K562 (cell line): Measurements from ENCODE around the gene UQCC2. TPM values are rescaled to one million over a fixed set of nuclear protein-coding genes. Genes with fewer than 3 reads are reported as not detected.

ENCODE experiments used
- ATAC-seq: fragments of 200-7000 bp; cut with Tn5 transposase; 3 replicates; pipeline ENCODE4 v1.9.1; 2020; ENCODE audit warnings: moderate library complexity
- BruUV-seq: library from RNA; stranded (reverse); fragments of 400-500 nt; replicated peaks from 2 replicates; lab custom pipeline; 2021; lab: Mats Ljungman, UMichigan
- CTCF ChIA-PET: fragments of 300-600 bp; formaldehyde crosslinking; extraction: SDS; loops from one replicate; lab custom pipeline; 2021; ENCODE audit warnings: low intra/inter-chr PET ratio; lab: Yijun Ruan, JAX
- POLR2A ChIA-PET: fragments of 300-600, 350-650 bp; sonication (Branson Sonifier 250); formaldehyde crosslinking; extraction: SDS; loops from one replicate; lab custom pipeline; 2021; ENCODE audit warnings: antibody characterized with exemption, inconsistent platforms; lab: Yijun Ruan, JAX
- DNase-seq, 4 experiments: peaks; one replicate each; pipeline versions ENCODE4 v3.0.0 to v3.0.0-alpha.2; 2011 to 2018; ENCODE audit warnings: low spot score in 3 of 4, mixed read lengths in 3 of 4; ENCODE audit errors: extremely low read depth in 1 of 4
- FAIRE-seq: peaks from 2 replicates; lab custom pipeline; 2011; peaks lifted over from hg19 to GRCh38; lab: Jason Lieb, UNC
- H2AFZ ChIP-seq: 2 replicates; pipeline ENCODE4 v1.6.0; 2011; ENCODE audit warnings: low read depth, low read length, control low read depth, inconsistent platforms
- H3K27ac ChIP-seq: fragments of 200-600 bp; 3 replicates; pipeline ENCODE4 v1.8.0; 2011; ENCODE audit warnings: low read depth, mild to moderate bottlenecking, control low read depth, inconsistent platforms, low read length, moderate library complexity, mixed read lengths; ENCODE audit errors: extremely low read depth
- H3K27me3 ChIP-seq, 2 experiments: fragments of 300-600 bp in 1 of 2; 2 replicates in 1 of 2; 3 replicates in 1 of 2; pipeline versions ENCODE4 v1.6.0 to v1.8.0; 2011; ENCODE audit warnings: inconsistent platforms in 2 of 2, low read length in 2 of 2, mild to moderate bottlenecking in 1 of 2, mixed read lengths in 1 of 2, moderate library complexity in 1 of 2; ENCODE audit not compliant: control insufficient read depth in 2 of 2, insufficient read depth in 2 of 2
- H3K36me3 ChIP-seq: fragments of 300-600 bp; 3 replicates; pipeline ENCODE4 v1.8.0; 2011; ENCODE audit warnings: mild to moderate bottlenecking, low read length, inconsistent platforms; ENCODE audit not compliant: control insufficient read depth, insufficient read depth
- H3K4me1 ChIP-seq, 2 experiments: fragments of 200-600 bp in 1 of 2; replicated peaks in 1 of 2; 2 replicates in 1 of 2; 3 replicates in 1 of 2; pipeline versions ENCODE4 v1.5.1 to v1.8.0; 2011; ENCODE audit warnings: inconsistent platforms in 2 of 2, low read length in 2 of 2, mild to moderate bottlenecking in 1 of 2, mixed read lengths in 1 of 2, moderate library complexity in 1 of 2; ENCODE audit not compliant: control insufficient read depth in 2 of 2, insufficient read depth in 2 of 2
- H3K4me2 ChIP-seq: 2 replicates; pipeline ENCODE4 v1.6.1; 2011; ENCODE audit warnings: low read length, control low read depth, inconsistent platforms, mixed read lengths; ENCODE audit not compliant: insufficient read depth
- H3K4me3 ChIP-seq: fragments of 200-600 bp; sonication (generic), shearing (Covaris generic); 2 replicates; pipeline ENCODE4 v1.5.1; 2016; ENCODE audit warnings: control low read depth, inconsistent platforms
- H3K79me2 ChIP-seq: fragments of 200-600 bp; 3 replicates; pipeline ENCODE4 v1.8.0; 2011; ENCODE audit warnings: low read length, inconsistent platforms; ENCODE audit not compliant: control insufficient read depth, insufficient read depth
- H3K9ac ChIP-seq, 2 experiments: 2 replicates each; pipeline versions ENCODE4 v1.6.0 to v1.6.1; 2011; ENCODE audit warnings: low read depth in 2 of 2, low read length in 2 of 2, control low read depth in 1 of 2, inconsistent platforms in 1 of 2, mild to moderate bottlenecking in 1 of 2, mixed read lengths in 1 of 2; ENCODE audit not compliant: insufficient read depth in 1 of 2
- H3K9me1 ChIP-seq: one replicate; pipeline ENCODE4 v1.6.0; 2011; ENCODE audit warnings: inconsistent platforms, mild to moderate bottlenecking, low read length, moderate library complexity; ENCODE audit not compliant: control insufficient read depth, insufficient read depth
- H3K9me3 ChIP-seq: replicated peaks from 2 replicates; pipeline ENCODE4 v1.5.1; 2011; ENCODE audit warnings: low read depth, low read length, inconsistent platforms; ENCODE audit not compliant: control insufficient read depth, insufficient read depth
- H4K20me1 ChIP-seq: replicated peaks from 2 replicates; pipeline ENCODE4 v1.6.1; 2011; ENCODE audit warnings: low read length, inconsistent platforms, mixed read lengths; ENCODE audit not compliant: control insufficient read depth, insufficient read depth
- CBX8 ChIP-seq: fragments of 200-600 bp; sonication (generic); IDR thresholded peaks from 2 replicates; pipeline ENCODE4 v1.6.1; 2012; ENCODE audit warnings: borderline replicate concordance, mixed run types, low read depth, mild to moderate bottlenecking, moderate library complexity, mixed read lengths, low read length, control low read depth, inconsistent platforms; ENCODE audit not compliant: poor library complexity, severe bottlenecking; ENCODE audit errors: extremely low read depth
- MYNN ChIP-seq, 2 experiments: sonication (generic); formaldehyde crosslinking in 1 of 2; IDR thresholded peaks; 2 replicates each; pipeline versions ENCODE4 v1.5.0 to v1.6.1; 2016 to 2020; ENCODE audit warnings: antibody characterized with exemption in 1 of 2, missing genetic modification reagents in 1 of 2
- TOE1 ChIP-seq, 2 experiments: fragments of 450-650 bp in 1 of 2; sonication (generic) in 1 of 2; formaldehyde crosslinking in 1 of 2; IDR thresholded peaks; 2 replicates each; pipeline versions ENCODE4 v1.7.1 to v1.8.0; 2016 to 2022; ENCODE audit warnings: borderline replicate concordance in 2 of 2, mild to moderate bottlenecking in 2 of 2, antibody characterized with exemption in 1 of 2, inconsistent platforms in 1 of 2, low read depth in 1 of 2, missing genetic modification reagents in 1 of 2, moderate library complexity in 1 of 2
- ZNF277 ChIP-seq: fragments of 250-450 bp; sonication (Bioruptor Pico); IDR thresholded peaks from 2 replicates; pipeline ENCODE4 v1.8.0; 2022; ENCODE audit warnings: inconsistent platforms, mild to moderate bottlenecking, moderate library complexity, borderline replicate concordance
- ZNF444 ChIP-seq: fragments of 250-450 bp; sonication (Bioruptor Pico); IDR thresholded peaks from 2 replicates; pipeline ENCODE4 v1.4.0; 2020; ENCODE audit warnings: mild to moderate bottlenecking, moderate library complexity
- ZNF766 ChIP-seq: fragments of 200-800 bp; sonication (Bioruptor generic); conservative IDR thresholded peaks from 2 replicates; pipeline ENCODE4 v1.6.1; 2016; ENCODE audit warnings: missing genetic modification characterization, missing compliant biosample characterization
- WGBS: fragments of 100-300 bp; shearing (Covaris generic); methylation state at CpG from one replicate; pipeline ENCODE4 v1.1.6; 2016; ENCODE audit warnings: low coverage, mixed read lengths; ENCODE audit not compliant: insufficient coverage; ENCODE audit errors: missing lambda C conversion rate; 5-methylcytosine and 5-hydroxymethylcytosine counted together
- in situ Hi-C: fragments of 300-500 bp; cut with MboI; formaldehyde crosslinking; loops from 4 replicates; pipeline ENCODE4 v1.15.0; 2018; ENCODE audit warnings: inconsistent platforms, mixed read lengths
- intact Hi-C: fragments of 100-400 bp; cut with micrococcal nuclease; formaldehyde crosslinking; loops from 2 replicates; pipeline ENCODE4 v1.14.2; 2022
- polyA plus RNA-seq, 8 experiments: library from polyadenylated mRNA; depleted of rRNA in 4 of 8; stranded (reverse) in 5 of 8; unstranded in 3 of 8; fragments of >200 nt; fragmentation: Nextera tagmentation in 2 of 8; fragmentation: Illumina TruSeq in 1 of 8; extraction: Ambion mirVana in 2 of 8; extraction: Trizol in 1 of 8; gene quantifications; 2 replicates each; pipeline versions ENCODE4 v1.2.1 to v1.2.3, GENCODE V29; 2011 to 2014; ENCODE audit warnings: inconsistent platforms in 1 of 8, missing spikeins in 1 of 8
- total RNA-seq, 7 experiments: library from RNA; depleted of rRNA in 6 of 7; stranded (reverse); fragments of >200 nt in 6 of 7; fragmentation: Illumina TruSeq in 2 of 7; extraction: Trizol in 2 of 7; gene quantifications; 2 replicates each; pipeline versions ENCODE4 v1.2.1 to v1.2.3, GENCODE V29; 2011 to 2021; ENCODE audit warnings: low replicate concordance in 1 of 7

UQCC2 gene
- total and polyA plus RNA-seq, 9 of the 15 experiments (the other 6 are each of a cell fraction or from before 2014, with no cell fraction given) = 58.5 to 927 (median 158) TPM

DNA sequence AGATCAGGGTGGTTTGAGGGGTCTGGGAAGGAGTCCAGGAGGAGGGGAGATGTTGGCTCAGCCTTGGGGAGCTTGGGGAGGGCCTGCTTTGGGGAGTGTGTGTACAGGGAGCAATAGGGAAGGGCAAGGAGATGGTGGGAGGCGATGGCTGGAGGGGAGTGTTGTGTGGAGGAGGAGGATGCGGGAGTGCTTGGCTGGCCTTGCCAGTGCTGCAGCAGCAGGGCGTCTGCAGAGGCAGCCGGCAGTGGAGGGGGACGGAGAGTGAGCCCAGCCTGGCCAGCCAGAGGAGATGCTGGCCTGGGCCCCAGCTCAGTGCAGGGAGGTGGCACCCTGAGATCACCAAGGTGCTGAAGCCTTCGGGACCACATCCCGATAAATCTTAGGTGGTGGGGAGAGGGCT is 31.3 kb upstream of the UQCC2 start:
- H3K79me2 ChIP-seq = no peaks in the 10 kb centered on the region
- DNase-seq = no peak
- in situ Hi-C loops (no loop called here), intact Hi-C loops (no loop called here)
- no peak overlapping the region for H3K4me2 ChIP-seq
- no peak overlapping the region for H3K4me3 ChIP-seq
- ChIA-PET POLR2A (interaction anchor here (0.7 to 1.3 kb wide), 5 partner anchors 19 to 1430 kb away, joined by 3 to 5 read pairs (median 3); no protein-coding TSS in a partner anchor), CTCF (no interaction called here)
- peaks cover 2% of the 10 kb centered on the region for H3K9me1 ChIP-seq
- peaks cover 22 to 64% of the 10 kb centered on the region in 2 experiments; a peak in 4 of 5 replicates for H3K27me3 ChIP-seq
- no peak overlapping the region for H3K27ac ChIP-seq
- no peak overlapping the region for H2AFZ ChIP-seq
- no peaks in the 10 kb centered on the region for H3K36me3 ChIP-seq
- no peaks in the 10 kb centered on the region for H3K9me3 ChIP-seq
- H3K9ac ChIP-seq = no peak overlapping the region
- 6% methylated on average over 7 of the region's 7 CpGs for WGBS
- no TSS peak for BruUV-seq
- H4K20me1 ChIP-seq = peaks cover 13% of the 10 kb centered on the region; the same call in 1 of the 2 replicates
- TF ChIP-seq CBX8 (no peak), ZNF277 (CRISPR knock-in tag) (no peak), TOE1 (IDR thresholded peaks at IDR 0.05; ENCODE audit: borderline replicate concordance) (no peak), TOE1 (CRISPR knock-in tag; IDR thresholded peaks at IDR 0.05; ENCODE audit: borderline replicate concordance, low read depth) (no peak), ZNF444 (CRISPR knock-in tag) (no peak), ZNF766 (no peak), MYNN (IDR thresholded peaks at IDR 0.05) (no peak), MYNN (CRISPR knock-in tag; IDR thresholded peaks at IDR 0.05) (no peak)
- ATAC-seq = no peak
- H3K4me1 ChIP-seq = peaks cover 9 to 11% of the 10 kb centered on the region in 2 experiments; a peak in 2 of 5 replicates
- no peak for FAIRE-seq
